Fibroblast of pulmonary artery (primary cell): ENCODE measurements around the gene PIF1.
"Not testable (repeated sequence)": the region's sequence is repeated elsewhere in the genome, so short reads cannot be mapped to it uniquely, and the experiment has no call there.

ENCODE experiments used
- DNase-seq: peaks from one replicate; pipeline ENCODE4 v3.0.0-alpha.2; 2010; ENCODE audit warnings: low read depth
- H3K4me3 ChIP-seq: replicated peaks from 2 replicates; pipeline ENCODE4 v1.5.1; 2011; ENCODE audit warnings: low read depth, mild to moderate bottlenecking, control low read depth, low read length, moderate library complexity
- TF ChIP-seq, protein P1 (sequence below): IDR thresholded peaks from 2 replicates; pipeline ENCODE4 v1.5.1; 2011; ENCODE audit warnings: mild to moderate bottlenecking, control low read depth, low read length, inconsistent platforms; ENCODE audit errors: missing control alignments

The PIF1 gene

DNA sequence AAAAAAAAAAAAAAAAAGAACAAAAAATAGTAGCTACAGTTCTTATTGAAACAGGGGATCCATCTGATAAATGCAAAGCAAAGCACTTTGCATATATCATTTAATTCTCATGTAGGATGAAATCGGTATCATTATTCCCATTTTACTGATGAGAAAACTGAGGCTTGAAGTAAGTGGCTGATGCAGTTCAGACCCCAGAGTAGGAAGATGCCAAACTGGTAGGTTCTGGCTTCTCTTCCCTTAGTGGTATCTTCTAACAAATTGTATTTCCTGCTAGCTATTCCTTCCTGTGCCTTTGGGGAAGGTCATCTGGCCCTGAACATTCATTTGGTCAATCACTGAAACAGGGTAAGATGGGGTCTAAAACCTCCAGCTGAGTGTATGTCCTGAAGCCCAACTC is 21.9 kb downstream of the PIF1 start:
- TF ChIP-seq, protein P1, sequence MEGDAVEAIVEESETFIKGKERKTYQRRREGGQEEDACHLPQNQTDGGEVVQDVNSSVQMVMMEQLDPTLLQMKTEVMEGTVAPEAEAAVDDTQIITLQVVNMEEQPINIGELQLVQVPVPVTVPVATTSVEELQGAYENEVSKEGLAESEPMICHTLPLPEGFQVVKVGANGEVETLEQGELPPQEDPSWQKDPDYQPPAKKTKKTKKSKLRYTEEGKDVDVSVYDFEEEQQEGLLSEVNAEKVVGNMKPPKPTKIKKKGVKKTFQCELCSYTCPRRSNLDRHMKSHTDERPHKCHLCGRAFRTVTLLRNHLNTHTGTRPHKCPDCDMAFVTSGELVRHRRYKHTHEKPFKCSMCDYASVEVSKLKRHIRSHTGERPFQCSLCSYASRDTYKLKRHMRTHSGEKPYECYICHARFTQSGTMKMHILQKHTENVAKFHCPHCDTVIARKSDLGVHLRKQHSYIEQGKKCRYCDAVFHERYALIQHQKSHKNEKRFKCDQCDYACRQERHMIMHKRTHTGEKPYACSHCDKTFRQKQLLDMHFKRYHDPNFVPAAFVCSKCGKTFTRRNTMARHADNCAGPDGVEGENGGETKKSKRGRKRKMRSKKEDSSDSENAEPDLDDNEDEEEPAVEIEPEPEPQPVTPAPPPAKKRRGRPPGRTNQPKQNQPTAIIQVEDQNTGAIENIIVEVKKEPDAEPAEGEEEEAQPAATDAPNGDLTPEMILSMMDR: no peak
- H3K4me3 ChIP-seq: no peak overlapping the region
- no peak for DNase-seq

DNA sequence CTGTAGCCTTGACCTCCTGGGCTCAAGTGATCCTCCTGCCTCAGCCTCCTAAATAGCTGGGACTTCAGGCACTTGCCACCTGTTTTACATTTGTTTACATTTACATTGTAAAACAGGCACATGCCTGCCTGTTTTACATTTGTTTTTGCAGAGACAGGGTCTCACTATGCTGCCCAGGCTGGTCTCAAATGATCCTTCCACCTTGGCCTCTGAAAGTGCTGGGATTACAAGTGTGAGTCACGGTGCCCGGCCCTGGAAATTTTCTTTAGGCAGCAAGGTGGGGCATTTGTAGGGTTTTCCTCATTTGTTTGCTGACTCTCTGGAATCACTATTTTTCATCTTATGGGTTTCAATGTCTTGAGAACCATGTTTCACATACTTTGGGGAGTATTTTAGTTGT is 25.0 kb downstream of the PIF1 start:
- DNase-seq: no peak
- no peak overlapping the region for H3K4me3 ChIP-seq
- TF ChIP-seq, protein P1: no peak

DNA sequence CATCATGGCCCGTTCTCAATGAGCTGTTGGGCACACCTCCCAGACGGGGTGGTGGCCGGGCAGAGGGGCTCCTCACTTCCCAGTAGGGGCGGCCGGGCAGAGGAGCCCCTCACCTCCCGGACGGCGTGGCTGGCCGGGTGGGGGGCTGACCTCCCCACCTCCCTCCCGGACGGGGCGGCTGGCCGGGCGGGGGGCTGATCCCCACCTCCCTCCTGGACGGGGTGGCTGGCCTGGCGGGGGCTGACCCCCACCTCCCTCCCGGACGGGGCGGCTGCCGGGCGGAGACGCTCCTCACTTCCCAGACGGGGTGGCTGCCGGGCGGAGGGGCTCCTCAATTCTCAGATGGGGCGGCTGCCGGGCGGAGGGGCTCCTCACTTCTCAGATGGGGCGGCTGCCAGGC is 26.5 kb downstream of the PIF1 start:
- not testable (repeated sequence) for DNase-seq, H3K4me3 ChIP-seq

DNA sequence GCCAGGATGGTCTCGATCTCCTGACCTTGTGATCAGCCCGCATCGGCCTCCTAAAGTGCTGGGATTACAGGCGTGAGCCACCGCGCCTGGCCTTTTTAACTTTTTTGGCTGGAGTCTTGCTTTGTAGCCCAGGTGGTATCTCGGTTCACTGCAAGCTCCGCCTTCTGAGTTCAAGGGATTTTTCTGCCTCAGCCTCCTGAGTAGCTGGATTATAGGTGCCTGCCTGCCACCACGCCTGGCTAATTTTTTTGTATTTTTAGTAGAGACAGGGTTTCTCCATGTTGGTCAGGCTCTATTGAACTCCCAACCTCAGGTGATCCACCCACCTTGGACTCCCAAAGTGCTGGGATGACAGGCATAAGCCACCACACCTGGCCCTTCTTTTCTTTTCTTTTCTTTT is 29.5 kb downstream of the PIF1 start:
- not testable (repeated sequence) for DNase-seq, H3K4me3 ChIP-seq

DNA sequence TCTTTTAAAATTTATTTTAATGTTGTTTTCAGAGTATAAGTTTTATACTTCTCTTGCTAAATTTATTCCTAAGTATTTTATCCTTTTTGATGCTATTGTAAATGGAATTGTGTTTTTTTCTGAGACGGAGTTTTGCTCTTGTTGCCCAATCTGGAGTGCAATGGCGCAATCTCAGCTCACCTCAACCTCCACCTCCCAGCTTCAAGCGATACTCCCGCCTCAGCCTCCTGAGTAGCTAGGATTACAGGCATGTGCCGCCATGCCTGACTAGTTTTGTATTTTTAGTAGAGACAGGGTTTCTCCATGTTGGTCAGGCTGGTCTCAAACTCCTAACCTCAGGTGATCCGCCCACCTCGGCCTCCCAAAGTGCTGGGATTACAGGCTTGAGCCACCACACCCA is 30.1 kb downstream of the PIF1 start:
- DNase-seq, H3K4me3 ChIP-seq: not testable (repeated sequence)

DNA sequence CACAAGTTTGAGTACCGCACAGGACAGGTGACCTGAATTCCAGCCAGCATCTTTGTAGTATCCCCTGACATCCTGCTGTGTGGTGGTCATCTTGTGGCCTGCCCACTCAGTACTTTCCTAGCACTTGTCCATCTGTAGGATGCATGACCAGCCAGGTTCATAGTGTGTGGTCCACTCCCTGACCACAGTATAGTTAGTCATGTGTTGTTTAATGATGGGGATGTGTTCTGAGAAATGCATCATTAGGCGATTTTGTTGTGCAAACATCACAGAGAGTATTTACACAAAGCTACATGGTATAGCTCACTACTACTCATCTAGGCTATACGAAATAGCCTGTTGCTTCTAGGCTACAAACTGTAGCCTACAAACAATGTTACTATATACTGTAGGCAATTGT is 33.2 kb downstream of the PIF1 start:
- DNase-seq: no peak
- H3K4me3 ChIP-seq: no peak overlapping the region
- TF ChIP-seq, protein P1: no peak

DNA sequence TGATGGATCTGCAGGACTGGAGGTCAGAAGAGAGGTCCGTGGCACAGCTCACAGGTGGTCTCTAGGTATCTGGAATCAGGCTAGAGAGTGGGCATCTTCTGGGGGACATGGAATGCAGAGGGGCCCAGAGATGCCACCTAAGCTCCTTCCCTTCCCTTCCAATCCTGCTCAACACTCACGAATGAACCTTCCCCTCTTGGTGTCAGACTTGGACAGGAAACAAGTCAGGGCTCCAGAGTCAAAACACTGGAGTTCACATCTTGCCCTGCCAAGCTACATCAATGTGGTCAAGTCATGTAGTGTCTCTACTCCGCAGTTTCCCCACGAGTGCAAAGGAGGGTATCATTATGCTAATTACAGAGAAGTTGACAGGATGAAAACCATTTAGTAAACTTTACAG is 34.0 kb downstream of the PIF1 start:
- DNase-seq: no peak
- H3K4me3 ChIP-seq: no peak overlapping the region
- TF ChIP-seq, protein P1: no peak

DNA sequence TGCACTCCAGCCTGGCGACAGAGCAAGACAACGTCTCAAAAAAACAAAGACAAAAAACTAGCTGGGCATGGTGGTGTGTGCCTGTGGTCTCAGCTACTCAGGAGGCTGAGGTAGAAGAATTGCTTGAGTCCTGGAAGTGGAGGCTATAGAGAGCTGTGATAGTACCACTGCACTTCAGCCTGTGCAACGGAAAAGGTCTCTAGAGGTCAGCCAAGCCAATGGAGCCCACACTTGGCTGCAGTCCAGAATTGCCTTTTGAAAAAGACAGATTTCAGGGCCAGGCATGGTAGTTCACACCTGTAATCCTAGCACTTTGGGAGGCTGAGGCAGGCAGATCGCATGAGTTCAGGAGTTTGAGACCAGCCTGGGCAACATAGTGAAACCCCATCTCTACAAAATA is 41.7 kb downstream of the PIF1 start:
- H3K4me3 ChIP-seq: no peak overlapping the region
- no peak for DNase-seq
- TF ChIP-seq, protein P1: no peak

DNA sequence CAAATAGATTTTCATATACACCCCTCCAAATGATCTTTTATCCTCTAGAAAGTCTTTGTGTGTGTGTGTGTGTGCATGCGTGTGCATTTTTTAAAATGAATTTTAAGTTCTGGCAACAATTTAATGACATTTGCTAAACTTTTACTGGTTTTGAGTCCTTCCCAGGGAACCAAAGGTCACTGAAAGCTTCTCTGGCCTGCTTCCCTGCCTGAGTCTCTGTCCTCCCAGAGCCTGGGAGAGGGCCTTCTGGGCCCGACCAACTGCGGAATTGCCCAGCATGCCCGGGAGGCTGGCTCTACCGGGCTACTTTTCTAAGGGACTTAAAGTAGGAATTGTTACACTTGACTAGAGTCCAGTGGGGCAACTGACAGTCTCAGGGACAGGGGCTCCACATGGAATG is 42.7 kb downstream of the PIF1 start:
- H3K4me3 ChIP-seq: no peak overlapping the region
- TF ChIP-seq, protein P1: no peak
- no peak for DNase-seq
